Skeletal muscle cell (primary cell): ENCODE measurements around the gene AHRR.
"Not testable (repeated sequence)": the region's sequence is repeated elsewhere in the genome, so short reads cannot be mapped to it uniquely, and the experiment has no call there.

ENCODE experiments used
- DNase-seq: peaks from one replicate; pipeline ENCODE4 v3.0.0-alpha.2; 2010; ENCODE audit warnings: low read depth
- H3K4me3 ChIP-seq: 2 replicates; pipeline ENCODE4 v1.5.1; 2011; ENCODE audit warnings: low read depth, mild to moderate bottlenecking, control low read depth, low read length, moderate library complexity

AHRR gene

GRCh38 chr5:388266-389196 lies 67.0 kb downstream of the AHRR start:
- no peak for DNase-seq
- no peak overlapping the region for H3K4me3 ChIP-seq

- H3K4me3 ChIP-seq: no peak overlapping the region
- no peak for DNase-seq
These were observed 67.8 kb downstream of the AHRR start for GRCh38 chr5:389197-389821.

GRCh38 chr5:389891-390622 lies 68.5 kb downstream of the AHRR start:
- DNase-seq: no peak
- H3K4me3 ChIP-seq: no peak overlapping the region

- no peak overlapping the region for H3K4me3 ChIP-seq
- DNase-seq: no peak
These were observed 69.3 kb downstream of the AHRR start for GRCh38 chr5:390623-391491.

GRCh38 chr5:392431-392988 lies 71.0 kb downstream of the AHRR start:
- no peak overlapping the region for H3K4me3 ChIP-seq
- DNase-seq: no peak

- no peak overlapping the region for H3K4me3 ChIP-seq
- DNase-seq: no peak
These were observed 72.3 kb downstream of the AHRR start for GRCh38 chr5:393846-394275.

GRCh38 chr5:394671-395155 lies 73.2 kb downstream of the AHRR start:
- DNase-seq: no peak

GRCh38 chr5:395156-395920 lies 73.8 kb downstream of the AHRR start:
- H3K4me3 ChIP-seq: no peak overlapping the region
- peak; percentile 85 for DNase-seq

More at GRCh38 chr5:394671-395155, 73.2 kb downstream of the AHRR start:
- no peak overlapping the region for H3K4me3 ChIP-seq

GRCh38 chr5:395921-396530 lies 74.5 kb downstream of the AHRR start:
- no peak for DNase-seq
- no peak overlapping the region for H3K4me3 ChIP-seq

GRCh38 chr5:396531-396961 lies 75.0 kb downstream of the AHRR start:
- DNase-seq: no peak

GRCh38 chr5:398141-398474 lies 76.6 kb downstream of the AHRR start:
- not testable (repeated sequence) for H3K4me3 ChIP-seq, DNase-seq

More at GRCh38 chr5:396531-396961, 75.0 kb downstream of the AHRR start:
- H3K4me3 ChIP-seq: no peak overlapping the region

GRCh38 chr5:398475-399295 lies 77.2 kb downstream of the AHRR start:
- H3K4me3 ChIP-seq: no peak overlapping the region
- DNase-seq: no peak

DNA sequence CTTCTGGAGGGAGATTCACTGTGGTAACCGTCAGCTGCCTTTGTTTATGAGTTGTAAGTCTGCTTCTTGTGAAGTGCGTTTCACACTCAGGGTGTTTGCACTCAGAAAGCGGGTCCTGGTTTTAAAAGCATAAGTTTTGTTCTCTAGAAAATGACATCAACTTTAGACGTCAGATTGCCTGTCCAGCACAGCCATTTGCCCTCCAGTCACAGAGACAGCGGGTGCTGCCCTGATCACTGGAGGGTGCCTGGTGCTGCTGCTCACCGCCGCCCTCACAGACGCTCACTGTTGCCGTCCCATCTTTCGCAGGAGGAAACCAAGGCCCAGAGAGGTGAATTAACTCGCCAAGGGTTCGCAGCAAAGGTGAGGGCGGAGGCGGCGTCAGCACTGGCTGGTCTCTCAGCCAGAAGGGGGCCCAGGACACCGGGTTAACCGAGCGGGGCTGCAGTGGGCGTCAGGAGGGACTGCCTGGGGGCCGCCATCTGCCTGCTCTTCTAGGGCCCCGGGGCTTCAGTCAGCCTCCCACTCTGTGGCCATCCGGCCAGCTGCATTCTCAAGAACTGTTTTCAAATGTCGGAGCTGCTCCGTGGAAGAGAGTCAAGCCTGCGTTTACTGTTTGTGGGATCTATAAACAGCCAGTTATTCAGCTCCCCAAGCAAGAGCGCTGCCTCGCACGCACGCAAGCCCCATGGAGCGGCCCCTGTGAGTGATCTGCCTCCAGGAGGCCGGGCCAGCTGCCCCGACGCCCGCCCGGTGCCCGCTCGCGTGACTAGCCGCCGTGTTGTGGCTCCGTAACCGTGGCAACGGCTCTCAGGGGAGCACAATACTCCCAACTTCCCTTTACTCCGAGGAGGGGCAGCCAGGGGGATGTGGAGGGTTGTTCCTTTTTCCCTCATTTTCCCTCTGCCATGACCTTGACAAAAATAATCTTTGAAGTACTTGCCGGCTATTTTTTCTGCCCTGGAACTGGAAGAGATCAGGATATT lies 78.1 kb downstream of the AHRR start:
- peak overlapping the region; percentile 3 for H3K4me3 ChIP-seq
- DNase-seq: peak; percentile 94

GRCh38 chr5:400282-401145 lies 79.0 kb downstream of the AHRR start:
- no peak for DNase-seq
- H3K4me3 ChIP-seq: peak overlapping the region; percentile 3
